Osteocyte (in vitro differentiated cells): Measurements from ENCODE around the gene SLC28A1. TPM values are rescaled to one million over a fixed set of nuclear protein-coding genes. Genes with fewer than 3 reads are reported as not detected.

Source experiments
- DNase-seq: peaks from one replicate; pipeline ENCODE4 v3.0.0; 2021; ENCODE audit warnings: mixed read lengths; ENCODE audit not compliant: unreplicated experiment; ENCODE audit errors: extremely low spot score
- H3K27ac Mint-ChIP-seq: one replicate; pipeline ENCODE4 v1.8.0; 2021; ENCODE audit warnings: mild to moderate bottlenecking, mixed read lengths; ENCODE audit not compliant: unreplicated experiment
- H3K27me3 Mint-ChIP-seq: one replicate; pipeline ENCODE4 v1.8.0; 2021; ENCODE audit warnings: mixed read lengths; ENCODE audit not compliant: unreplicated experiment
- H3K36me3 Mint-ChIP-seq: one replicate; pipeline ENCODE4 v1.8.0; 2021; ENCODE audit warnings: mixed read lengths; ENCODE audit not compliant: unreplicated experiment
- H3K4me1 Mint-ChIP-seq: one replicate; pipeline ENCODE4 v1.8.0; 2021; ENCODE audit warnings: mixed read lengths; ENCODE audit not compliant: unreplicated experiment
- H3K4me3 Mint-ChIP-seq: one replicate; pipeline ENCODE4 v1.8.0; 2021; ENCODE audit warnings: mild to moderate bottlenecking, moderate library complexity, mixed read lengths; ENCODE audit not compliant: unreplicated experiment
- H3K9me3 Mint-ChIP-seq: one replicate; pipeline ENCODE4 v1.8.0; 2021; ENCODE audit warnings: mixed read lengths; ENCODE audit not compliant: unreplicated experiment
- CTCF ChIP-seq: fragments of 200-600 bp; sonication (generic); IDR thresholded peaks from 2 replicates; pipeline ENCODE4 v1.5.0; 2021; ENCODE audit warnings: antibody characterized with exemption, mild to moderate bottlenecking, moderate library complexity
- total RNA-seq: library from RNA; stranded (reverse); gene quantifications from 2 replicates; pipeline ENCODE4 v1.2.1, GENCODE V29; 2021

The SLC28A1 gene
- total RNA-seq, 1 donor from 2014 or later = not detected

GRCh38 chr15:84892786-84893307, 8.4 kb downstream of the SLC28A1 start:
- TF ChIP-seq CTCF = no peak
- H3K27ac Mint-ChIP-seq = no peak overlapping the region
- no peaks in the 10 kb centered on the region for H3K9me3 Mint-ChIP-seq
- H3K27me3 Mint-ChIP-seq = peaks cover 19% of the 10 kb centered on the region
- H3K4me3 Mint-ChIP-seq = no peak overlapping the region
- no peak for DNase-seq
- no peaks in the 10 kb centered on the region for H3K36me3 Mint-ChIP-seq
- peaks cover under 1% of the 10 kb centered on the region for H3K4me1 Mint-ChIP-seq

- DNase-seq = no peak
- no peaks in the 10 kb centered on the region for H3K4me1 Mint-ChIP-seq
- no peak overlapping the region for H3K4me3 Mint-ChIP-seq
- no peak overlapping the region for H3K27ac Mint-ChIP-seq
- H3K36me3 Mint-ChIP-seq = no peaks in the 10 kb centered on the region
- no peak for TF ChIP-seq CTCF
- peaks cover 25% of the 10 kb centered on the region for H3K27me3 Mint-ChIP-seq
- no peaks in the 10 kb centered on the region for H3K9me3 Mint-ChIP-seq
These were observed 9.1 kb downstream of the SLC28A1 start for GRCh38 chr15:84893607-84894006.

GRCh38 chr15:84894736-84895425, 10.4 kb downstream of the SLC28A1 start:
- peaks cover 37% of the 10 kb centered on the region for H3K27me3 Mint-ChIP-seq
- no peaks in the 10 kb centered on the region for H3K9me3 Mint-ChIP-seq
- no peaks in the 10 kb centered on the region for H3K4me1 Mint-ChIP-seq
- no peak overlapping the region for H3K27ac Mint-ChIP-seq
- DNase-seq = no peak
- no peak for TF ChIP-seq CTCF
- no peaks in the 10 kb centered on the region for H3K36me3 Mint-ChIP-seq
- H3K4me3 Mint-ChIP-seq = no peak overlapping the region

- Mint-ChIP-seq H3K27me3 (peaks cover 28% of the 10 kb centered on the region), H3K27ac (no peak overlapping the region), H3K4me3 (no peak overlapping the region), H3K9me3 (no peaks in the 10 kb centered on the region), H3K4me1 (no peaks in the 10 kb centered on the region), H3K36me3 (no peaks in the 10 kb centered on the region)
- TF ChIP-seq CTCF = no peak
- no peak for DNase-seq
These were observed 14.3 kb downstream of the SLC28A1 start for GRCh38 chr15:84898761-84899160.

- Mint-ChIP-seq H3K36me3 (no peaks in the 10 kb centered on the region), H3K9me3 (no peaks in the 10 kb centered on the region), H3K27ac (no peak overlapping the region), H3K4me1 (no peaks in the 10 kb centered on the region), H3K4me3 (no peak overlapping the region), H3K27me3 (peaks cover 28% of the 10 kb centered on the region)
- DNase-seq = no peak
- no peak for TF ChIP-seq CTCF
These were observed 15.3 kb downstream of the SLC28A1 start for GRCh38 chr15:84899750-84900149.
